SU-DHL-6 (cell line): ENCODE measurements around the gene NINL.

Experiments
- H2AFZ ChIP-seq: fragments of 200-600 bp; sonication (generic); 2 replicates; pipeline ENCODE4 v1.6.1; 2014; ENCODE audit warnings: low read depth, mild to moderate bottlenecking, moderate library complexity, mixed read lengths, antibody characterized with exemption, low read length; ENCODE audit not compliant: severe bottlenecking
- H3F3A ChIP-seq: fragments of 200-600 bp; shearing (Covaris generic); 2 replicates; pipeline ENCODE4 v1.6.0; 2016; ENCODE audit warnings: antibody characterized with exemption, mild to moderate bottlenecking; ENCODE audit not compliant: insufficient read depth
- H3K27ac ChIP-seq: fragments of 200-600 bp; sonication (generic); 2 replicates; pipeline ENCODE4 v1.5.1; 2016; ENCODE audit warnings: low read depth, mild to moderate bottlenecking, low read length, moderate library complexity, mixed read lengths
- H3K27me3 ChIP-seq: fragments of 200-600 bp; sonication (generic), shearing (Covaris generic); 2 replicates; pipeline ENCODE4 v1.6.0; 2014; ENCODE audit warnings: mild to moderate bottlenecking, low read length
- H3K36me3 ChIP-seq: fragments of 200-600 bp; sonication (generic); 2 replicates; pipeline ENCODE4 v1.6.1; 2014; ENCODE audit warnings: mild to moderate bottlenecking, low read length, mixed read lengths
- H3K4me2 ChIP-seq: fragments of 300-600, 200-600 bp; shearing (Covaris generic), sonication (generic); 2 replicates; pipeline ENCODE4 v1.6.0; 2014; ENCODE audit warnings: low read length, low read depth, mild to moderate bottlenecking; ENCODE audit not compliant: poor library complexity, severe bottlenecking
- H3K4me3 ChIP-seq: fragments of 200-600 bp; sonication (generic); 2 replicates; pipeline ENCODE4 v1.5.1; 2014; ENCODE audit warnings: antibody characterized with exemption, low read length, mild to moderate bottlenecking, mixed read lengths; ENCODE audit not compliant: insufficient read depth, poor library complexity, severe bottlenecking
- H3K79me2 ChIP-seq: fragments of 200-600 bp; sonication (generic); 2 replicates; pipeline ENCODE4 v1.6.1; 2014; ENCODE audit warnings: mild to moderate bottlenecking, low read length, moderate library complexity; ENCODE audit not compliant: insufficient read depth
- H3K9ac ChIP-seq: fragments of 200-600 bp; sonication (generic); 2 replicates; pipeline ENCODE4 v1.7.0; 2014; ENCODE audit warnings: mild to moderate bottlenecking, low read length
- H3K9me2 ChIP-seq: fragments of 200-600 bp; sonication (generic); replicated peaks from 2 replicates; pipeline ENCODE4 v1.6.1; 2014; ENCODE audit warnings: low read length; ENCODE audit not compliant: insufficient read depth
- H3K9me3 ChIP-seq: fragments of 200-600 bp; sonication (generic); 2 replicates; pipeline ENCODE4 v1.6.1; 2014; ENCODE audit warnings: low read length, mixed read lengths; ENCODE audit not compliant: insufficient read depth
- H4K20me1 ChIP-seq: fragments of 200-600 bp; sonication (generic); 2 replicates; pipeline ENCODE4 v1.6.1; 2014; ENCODE audit warnings: low read depth, mild to moderate bottlenecking, antibody characterized with exemption, low read length, moderate library complexity, mixed read lengths
- EZH2phosphoT487 ChIP-seq: fragments of 200-600 bp; sonication (generic), shearing (Covaris generic); conservative IDR thresholded peaks from 2 replicates; pipeline ENCODE4 v1.6.1; 2018; ENCODE audit warnings: mild to moderate bottlenecking, antibody characterized with exemption, low read length, moderate library complexity, mixed read lengths
- TF ChIP-seq, protein P1 (sequence below): fragments of 200-600 bp; sonication (generic); IDR thresholded peaks from one replicate; pipeline ENCODE4 v1.5.1; 2017; ENCODE audit warnings: antibody characterized with exemption, mild to moderate bottlenecking, low read length, moderate library complexity; ENCODE audit not compliant: insufficient read depth, poor library complexity, severe bottlenecking

NINL gene

DNA sequence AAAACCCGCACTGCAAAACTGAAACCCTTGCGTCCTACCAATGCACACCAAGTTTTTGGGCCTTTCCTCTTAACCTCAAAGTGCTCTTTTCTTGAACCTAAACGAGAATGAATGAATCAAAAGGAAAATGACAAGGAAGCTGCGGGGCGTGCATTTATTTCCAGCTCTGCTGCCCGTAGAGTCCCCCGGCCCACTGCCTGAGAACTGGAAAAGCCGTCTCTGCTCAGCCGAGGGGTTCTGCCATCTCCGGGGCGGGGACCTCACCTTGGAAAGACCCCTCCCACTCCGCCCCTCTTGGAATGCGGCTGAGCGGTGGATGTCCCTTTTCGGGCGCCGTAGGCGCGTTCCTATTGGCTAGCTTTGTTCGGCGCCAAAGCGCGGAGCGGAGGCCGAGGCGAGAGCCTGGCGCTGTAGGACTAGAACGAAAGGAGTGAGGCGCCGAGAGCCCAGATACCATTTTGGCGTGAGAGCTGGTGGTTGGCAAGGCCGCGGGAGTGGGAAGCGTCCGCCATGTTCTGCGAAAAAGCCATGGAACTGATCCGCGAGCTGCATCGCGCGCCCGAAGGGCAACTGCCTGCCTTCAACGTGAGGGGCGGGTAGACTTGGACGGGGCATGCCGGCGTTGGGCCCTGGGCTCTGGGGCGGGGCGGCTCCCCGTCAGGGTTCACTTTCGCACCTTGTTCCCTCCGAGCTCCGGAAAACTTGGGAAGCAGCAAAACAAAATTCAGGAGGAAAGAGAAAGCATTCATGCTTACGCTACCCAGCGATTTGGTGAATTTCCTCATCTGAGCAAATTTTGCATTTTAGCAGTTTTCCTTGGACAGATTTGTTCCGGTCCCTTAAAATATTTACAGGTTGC is 177.8 kb downstream of the NINL start, which contains the start of gene GINS1:
GINS1 (plus strand) TSS at position 363 of the 859 bp plus-strand sequence; CDS start at position 511, 148 bp downstream.
- Histone ChIP-seq H3K79me2 (peaks cover 42% of the 10 kb centered on the region), H3K27ac (peak within 1 kb of the TSS; percentile 52), H2AFZ (peak within 1 kb of the TSS; percentile 95), H3K27me3 (no peaks in the 10 kb centered on the region), H3K9ac (peak within 1 kb of the TSS; percentile 85), H3K9me2 (no peaks in the 10 kb centered on the region), H3K4me2 (peak within 1 kb of the TSS; percentile 80), H3K4me3 (peak within 1 kb of the TSS; percentile 89), H3K36me3 (no peaks in the 10 kb centered on the region; the same call in 1 of the 2 replicates), H3K9me3 (peaks cover 12% of the 10 kb centered on the region; the same call in 1 of the 2 replicates), H4K20me1 (no peaks in the 10 kb centered on the region), H3F3A (no peaks in the 10 kb centered on the region)
- TF ChIP-seq EZH2phosphoT487, result no peak
- TF ChIP-seq, protein P1, sequence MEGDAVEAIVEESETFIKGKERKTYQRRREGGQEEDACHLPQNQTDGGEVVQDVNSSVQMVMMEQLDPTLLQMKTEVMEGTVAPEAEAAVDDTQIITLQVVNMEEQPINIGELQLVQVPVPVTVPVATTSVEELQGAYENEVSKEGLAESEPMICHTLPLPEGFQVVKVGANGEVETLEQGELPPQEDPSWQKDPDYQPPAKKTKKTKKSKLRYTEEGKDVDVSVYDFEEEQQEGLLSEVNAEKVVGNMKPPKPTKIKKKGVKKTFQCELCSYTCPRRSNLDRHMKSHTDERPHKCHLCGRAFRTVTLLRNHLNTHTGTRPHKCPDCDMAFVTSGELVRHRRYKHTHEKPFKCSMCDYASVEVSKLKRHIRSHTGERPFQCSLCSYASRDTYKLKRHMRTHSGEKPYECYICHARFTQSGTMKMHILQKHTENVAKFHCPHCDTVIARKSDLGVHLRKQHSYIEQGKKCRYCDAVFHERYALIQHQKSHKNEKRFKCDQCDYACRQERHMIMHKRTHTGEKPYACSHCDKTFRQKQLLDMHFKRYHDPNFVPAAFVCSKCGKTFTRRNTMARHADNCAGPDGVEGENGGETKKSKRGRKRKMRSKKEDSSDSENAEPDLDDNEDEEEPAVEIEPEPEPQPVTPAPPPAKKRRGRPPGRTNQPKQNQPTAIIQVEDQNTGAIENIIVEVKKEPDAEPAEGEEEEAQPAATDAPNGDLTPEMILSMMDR, result no peak
